IMR-90 (cell line): ENCODE measurements around the gene GGNBP2.

Experiments used
- CTCF ChIP-seq: conservative IDR thresholded peaks from 2 replicates; pipeline ENCODE4 v1.5.1; 2012; ENCODE audit warnings: mild to moderate bottlenecking, low read depth, low read length, improper control_type of control experiment
- ELK1 ChIP-seq: fragments of 150-350 bp; IDR thresholded peaks from 2 replicates; pipeline ENCODE4 v1.6.1; 2016; ENCODE audit warnings: low read depth, mild to moderate bottlenecking, low read length, moderate library complexity, borderline replicate concordance
- POLR2A ChIP-seq: IDR thresholded peaks from 2 replicates; pipeline ENCODE4 v1.6.1; 2012; ENCODE audit warnings: mild to moderate bottlenecking, low read depth, low read length
- RAD21 ChIP-seq: IDR thresholded peaks from 2 replicates; pipeline ENCODE4 v1.6.1; 2012; ENCODE audit warnings: low read length, improper control_type of control experiment
- SMC3 ChIP-seq: fragments of 150-350 bp; IDR thresholded peaks from 2 replicates; pipeline ENCODE4 v1.6.1; 2016; ENCODE audit warnings: low read depth, mild to moderate bottlenecking, antibody characterized with exemption, low read length, moderate library complexity

DNA sequence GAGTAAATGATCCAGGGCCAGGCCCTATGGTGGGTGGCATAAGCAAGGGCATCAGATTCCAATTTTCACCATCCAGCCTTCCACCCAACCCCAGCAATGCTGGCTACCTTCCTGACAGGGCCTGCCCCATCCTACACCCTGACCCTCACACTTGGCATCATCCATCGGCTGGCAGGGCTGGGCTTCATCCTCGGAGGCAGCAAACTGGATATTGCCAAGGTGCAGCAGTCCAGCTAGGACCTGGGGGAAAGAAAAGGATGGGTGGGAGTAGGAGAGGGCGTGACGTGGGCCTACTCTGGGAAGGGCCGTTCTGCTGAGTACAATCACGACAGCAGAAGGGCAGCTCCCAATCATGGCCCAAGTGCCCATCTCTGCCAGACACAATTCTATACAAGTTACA, 33.5 kb upstream of the GGNBP2 start:
- no peak for TF ChIP-seq CTCF
- TF ChIP-seq ELK1, result no peak
- TF ChIP-seq POLR2A, result no peak
- TF ChIP-seq SMC3, result no peak
- TF ChIP-seq RAD21, result no peak
